Mesendoderm (in vitro differentiated cells): Measurements from ENCODE around the gene FAM89A.

Experiments used
- DNase-seq: peaks from one replicate; pipeline ENCODE4 v3.0.0; 2013
- H2AK5ac ChIP-seq: 2 replicates; pipeline ENCODE4 v1.6.1; 2013; ENCODE audit warnings: low read length, inconsistent platforms
- H2BK120ac ChIP-seq: 2 replicates; pipeline ENCODE4 v1.6.1; 2013; ENCODE audit warnings: low read depth, mild to moderate bottlenecking, low read length, moderate library complexity, mixed read lengths
- H2BK15ac ChIP-seq: replicated peaks from 2 replicates; pipeline ENCODE4 v1.6.1; 2013; ENCODE audit warnings: low read depth, mild to moderate bottlenecking, moderate library complexity
- H2BK5ac ChIP-seq: 2 replicates; pipeline ENCODE4 v1.6.1; 2013; ENCODE audit warnings: low read length, inconsistent platforms
- H3K18ac ChIP-seq: 2 replicates; pipeline ENCODE4 v1.6.1; 2013; ENCODE audit warnings: mild to moderate bottlenecking, low read length, mixed read lengths
- H3K23ac ChIP-seq: one replicate; pipeline ENCODE4 v1.6.1; 2013; ENCODE audit warnings: low read length
- H3K27ac ChIP-seq: 2 replicates; pipeline ENCODE4 v1.5.1; 2013; ENCODE audit warnings: low read depth, mild to moderate bottlenecking, inconsistent platforms, low read length, moderate library complexity
- H3K27me3 ChIP-seq: 2 replicates; pipeline ENCODE4 v1.6.1; 2013; ENCODE audit warnings: low read length, control low read depth, mild to moderate bottlenecking, inconsistent platforms; ENCODE audit not compliant: insufficient read depth, poor library complexity
- H3K36me3 ChIP-seq: 2 replicates; pipeline ENCODE4 v1.6.1; 2013; ENCODE audit warnings: low read length, inconsistent platforms; ENCODE audit not compliant: control insufficient read depth, insufficient read depth
- H3K4ac ChIP-seq: one replicate; pipeline ENCODE4 v1.6.1; 2013; ENCODE audit warnings: low read depth, mild to moderate bottlenecking, low read length, moderate library complexity
- H3K4me1 ChIP-seq: 2 replicates; pipeline ENCODE4 v1.6.1; 2013; ENCODE audit warnings: low read depth, low read length, inconsistent platforms; ENCODE audit not compliant: control insufficient read depth
- H3K4me2 ChIP-seq: 2 replicates; pipeline ENCODE4 v1.6.1; 2013; ENCODE audit warnings: low read length
- H3K4me3 ChIP-seq: 2 replicates; pipeline ENCODE4 v1.5.1; 2013; ENCODE audit warnings: mild to moderate bottlenecking, low read length
- H3K56ac ChIP-seq: one replicate; pipeline ENCODE4 v1.6.1; 2013; ENCODE audit warnings: low read length
- H3K79me1 ChIP-seq: 2 replicates; pipeline ENCODE4 v1.6.1; 2013; ENCODE audit warnings: low read length, inconsistent platforms
- H3K79me2 ChIP-seq: 2 replicates; pipeline ENCODE4 v1.6.1; 2013; ENCODE audit warnings: mild to moderate bottlenecking, low read length; ENCODE audit not compliant: control insufficient read depth, insufficient read depth
- H3K9ac ChIP-seq: 2 replicates; pipeline ENCODE4 v1.6.1; 2013; ENCODE audit warnings: low read length, inconsistent platforms
- H4K5ac ChIP-seq: one replicate; pipeline ENCODE4 v1.6.1; 2013; ENCODE audit warnings: low read length
- H4K8ac ChIP-seq: one replicate; pipeline ENCODE4 v1.6.1; 2013; ENCODE audit warnings: low read depth, mild to moderate bottlenecking, control low read depth, low read length, moderate library complexity
- WGBS: extraction: QIAGEN DNeasy Blood & Tissue Kit; methylation state at CpG from one replicate; pipeline ENCODE4 v1.1.7; 2013; ENCODE audit warnings: low lambda C conversion rate, missing lambda C conversion rate; ENCODE audit not compliant: insufficient coverage; ENCODE audit errors: extremely low coverage; 5-methylcytosine and 5-hydroxymethylcytosine counted together

FAM89A gene

DNA sequence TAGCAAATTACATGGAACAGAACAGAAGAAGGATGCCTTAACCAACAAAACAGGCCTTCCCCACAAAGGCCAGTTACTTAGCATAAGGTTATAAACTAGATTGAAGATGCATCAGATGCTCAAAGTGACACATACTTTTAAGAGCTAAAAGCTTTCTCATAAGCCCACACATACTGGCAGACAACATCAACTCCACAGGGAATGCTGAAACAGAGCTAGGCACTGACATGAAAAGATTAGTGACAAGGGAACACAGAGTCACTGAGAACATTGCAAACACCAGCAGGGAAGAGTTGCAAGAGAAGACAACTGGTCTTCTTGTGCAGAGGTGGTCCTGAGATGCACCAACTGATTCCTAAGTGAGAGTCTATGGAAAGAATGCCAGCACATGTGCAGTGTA is 68.3 kb downstream of the FAM89A start:
- no peak overlapping the region for H3K4me2 ChIP-seq
- no peak overlapping the region for H4K5ac ChIP-seq
- no peaks in the 10 kb centered on the region for H3K79me1 ChIP-seq
- no peak overlapping the region for H3K56ac ChIP-seq
- no peak overlapping the region for H2BK5ac ChIP-seq
- H3K79me2 ChIP-seq: no peaks in the 10 kb centered on the region
- DNase-seq: no peak
- no peaks in the 10 kb centered on the region for H3K27me3 ChIP-seq
- H3K23ac ChIP-seq: no peak overlapping the region
- no peak overlapping the region for H2BK15ac ChIP-seq
- H3K4ac ChIP-seq: no peak overlapping the region
- no peak overlapping the region for H3K27ac ChIP-seq
- H3K18ac ChIP-seq: no peak overlapping the region
- H2BK120ac ChIP-seq: no peak overlapping the region
- H3K9ac ChIP-seq: no peak overlapping the region
- H3K4me3 ChIP-seq: no peak overlapping the region
- H2AK5ac ChIP-seq: no peak overlapping the region
- no peak overlapping the region for H4K8ac ChIP-seq
- H3K36me3 ChIP-seq: no peaks in the 10 kb centered on the region
- H3K4me1 ChIP-seq: no peaks in the 10 kb centered on the region

DNA sequence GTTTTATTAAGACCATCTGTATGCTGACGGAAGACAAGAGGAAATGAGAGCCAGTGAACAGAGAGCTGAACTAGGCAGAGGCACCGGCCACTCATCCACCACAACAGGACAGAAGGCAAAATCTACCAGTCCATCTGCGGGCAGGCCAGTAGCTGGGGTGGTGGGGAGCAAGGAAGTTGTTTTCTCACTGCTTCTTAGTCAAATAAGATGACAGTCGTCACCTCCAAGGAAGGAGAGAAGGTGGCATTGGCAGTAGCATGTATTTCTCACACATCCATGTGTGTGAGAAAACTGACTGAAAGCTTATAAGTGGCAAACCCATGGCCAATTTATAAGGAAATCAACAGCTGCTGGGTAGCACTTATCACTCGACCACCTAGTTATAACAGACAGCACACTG is 69.6 kb downstream of the FAM89A start:
- no peaks in the 10 kb centered on the region for H3K27me3 ChIP-seq
- no peaks in the 10 kb centered on the region for H3K79me2 ChIP-seq
- no peaks in the 10 kb centered on the region for H3K4me1 ChIP-seq
- H3K27ac ChIP-seq: no peak overlapping the region
- no peak overlapping the region for H3K18ac ChIP-seq
- no peaks in the 10 kb centered on the region for H3K79me1 ChIP-seq
- no peak overlapping the region for H3K23ac ChIP-seq
- no peak for DNase-seq
- H2AK5ac ChIP-seq: no peak overlapping the region
- H2BK5ac ChIP-seq: no peak overlapping the region
- no CpG with 5 or more reads among the region's 5 CpGs for WGBS
- H4K5ac ChIP-seq: no peak overlapping the region
- H3K9ac ChIP-seq: no peak overlapping the region
- H3K4ac ChIP-seq: no peak overlapping the region
- no peak overlapping the region for H3K4me2 ChIP-seq
- no peak overlapping the region for H4K8ac ChIP-seq
- no peak overlapping the region for H2BK120ac ChIP-seq
- H2BK15ac ChIP-seq: no peak overlapping the region
- no peaks in the 10 kb centered on the region for H3K36me3 ChIP-seq
- H3K4me3 ChIP-seq: no peak overlapping the region
- no peak overlapping the region for H3K56ac ChIP-seq
